Dermis microvascular lymphatic vessel endothelial cell (primary cell): ENCODE data around the gene ANAPC4. TPM values are rescaled to one million over a fixed set of nuclear protein-coding genes. Genes with fewer than 3 reads are reported as not detected.
"Not testable (repeated sequence)": the region's sequence is repeated elsewhere in the genome, so short reads cannot be mapped to it uniquely, and the experiment has no call there.

ENCODE experiments used
- DNase-seq, 2 donors: peaks; one replicate each; pipeline versions ENCODE4 v3.0.0 to v3.0.0-alpha.2; 2010; ENCODE audit warnings: low read depth in 2 of 2
- total RNA-seq: library from RNA; depleted of rRNA; stranded (reverse); fragments of >200 nt; gene quantifications from 2 replicates; pipeline ENCODE4 v1.2.1, GENCODE V29; 2014

ANAPC4 gene
- 19.3 and 21.4 TPM in 2 replicates for total RNA-seq

- peak; percentile 63 to 89 for DNase-seq
These were observed at the start of gene ANAPC4 for GRCh38 chr4:25376754-25377571. Gene ANAPC4, plus strand, starts transcription at chr4:25377263. Its CDS starts 165 bp downstream, at chr4:25377428.

- not testable (repeated sequence) for DNase-seq
These were observed 48.6 kb upstream of the ANAPC4 start for GRCh38 chr4:25328463-25328862.

- no peak for DNase-seq
These were observed 46.7 kb upstream of the ANAPC4 start for GRCh38 chr4:25330335-25330734.

GRCh38 chr4:25330905-25331808, 45.9 kb upstream of the ANAPC4 start:
- no peak for DNase-seq

GRCh38 chr4:25343671-25344070, 33.4 kb upstream of the ANAPC4 start:
- no peak for DNase-seq

- DNase-seq: no peak
These were observed 31.3 kb upstream of the ANAPC4 start for GRCh38 chr4:25345744-25346143.

- no peak for DNase-seq
These were observed 30.1 kb upstream of the ANAPC4 start for GRCh38 chr4:25346913-25347312.

- DNase-seq: no peak
These were observed 29.6 kb upstream of the ANAPC4 start for GRCh38 chr4:25347473-25347872.

GRCh38 chr4:25347971-25348370, 29.1 kb upstream of the ANAPC4 start:
- DNase-seq: no peak

GRCh38 chr4:25350561-25350960, 26.5 kb upstream of the ANAPC4 start:
- DNase-seq: no peak

- DNase-seq: peak; percentile 42 to 70
These were observed 25.2 kb upstream of the ANAPC4 start for GRCh38 chr4:25351777-25352416.

GRCh38 chr4:25356068-25356467, 21.0 kb upstream of the ANAPC4 start:
- DNase-seq: no peak

GRCh38 chr4:25358515-25359275, 18.4 kb upstream of the ANAPC4 start:
- no peak for DNase-seq

- DNase-seq: no peak
These were observed 15.8 kb upstream of the ANAPC4 start for GRCh38 chr4:25361253-25361652.

- peak; percentile 47 to 57 for DNase-seq
These were observed 9.9 kb upstream of the ANAPC4 start for GRCh38 chr4:25367004-25367621.

- DNase-seq: no peak
These were observed 9.2 kb upstream of the ANAPC4 start for GRCh38 chr4:25367877-25368276.

GRCh38 chr4:25368315-25368714, 8.7 kb upstream of the ANAPC4 start:
- no peak for DNase-seq

- DNase-seq: no peak
These were observed 6.8 kb upstream of the ANAPC4 start for GRCh38 chr4:25370242-25370641.

- DNase-seq: not testable (repeated sequence)
These were observed 4.5 kb upstream of the ANAPC4 start for GRCh38 chr4:25372549-25372948.

- no peak for DNase-seq
These were observed 741 bp downstream of the ANAPC4 start for GRCh38 chr4:25377572-25378436.
